AG20443 (cell line): ENCODE results near the gene LAMA5.

Experiments
- DNase-seq: peaks from one replicate; pipeline ENCODE4 v3.0.0; 2012; ENCODE audit warnings: low spot score, mixed read lengths

Gene LAMA5

DNA sequence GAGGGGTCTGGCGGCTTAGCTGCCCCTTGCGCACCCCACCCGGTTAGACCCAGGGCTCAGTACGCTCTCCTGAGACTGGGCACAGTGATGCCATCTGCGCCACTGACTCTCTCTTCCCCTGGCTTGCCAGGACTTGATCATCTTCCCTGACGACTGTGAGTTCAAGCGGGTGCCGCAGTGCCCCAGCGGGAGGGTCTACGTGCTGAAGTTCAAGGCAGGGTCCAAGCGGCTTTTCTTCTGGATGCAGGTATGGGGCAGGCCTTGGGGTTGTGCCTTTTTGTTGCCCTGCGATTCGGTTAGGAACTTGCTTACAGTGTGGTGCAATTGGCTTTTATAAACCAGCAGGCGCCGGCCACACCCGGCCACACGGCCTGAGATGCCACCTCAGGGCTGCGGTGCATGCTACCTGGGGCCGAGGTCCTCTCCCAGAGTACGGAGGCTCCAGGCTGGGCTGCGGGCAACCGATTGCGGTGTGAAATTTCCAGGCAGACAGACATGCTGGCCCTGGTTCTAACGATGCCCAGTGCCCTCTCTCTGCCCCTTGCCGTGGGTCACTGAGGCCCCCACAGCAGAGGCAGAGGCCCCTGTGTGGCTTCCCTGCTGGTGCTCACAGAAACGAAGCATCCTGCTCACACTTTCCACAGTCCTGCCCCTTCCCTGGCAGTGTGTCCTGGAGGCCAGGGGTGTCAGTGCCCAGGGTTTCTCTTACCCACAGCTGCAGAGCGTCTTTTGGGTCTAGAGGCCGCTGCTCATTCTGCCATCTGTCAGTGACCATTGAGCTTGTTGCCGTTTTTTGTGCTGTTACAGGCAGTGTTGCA lies 62.6 kb downstream of the LAMA5 start:
- DNase-seq: no peak

GRCh38 chr20:62303340-62304226 lies 63.5 kb downstream of the LAMA5 start:
- DNase-seq: peak; percentile 52

DNA sequence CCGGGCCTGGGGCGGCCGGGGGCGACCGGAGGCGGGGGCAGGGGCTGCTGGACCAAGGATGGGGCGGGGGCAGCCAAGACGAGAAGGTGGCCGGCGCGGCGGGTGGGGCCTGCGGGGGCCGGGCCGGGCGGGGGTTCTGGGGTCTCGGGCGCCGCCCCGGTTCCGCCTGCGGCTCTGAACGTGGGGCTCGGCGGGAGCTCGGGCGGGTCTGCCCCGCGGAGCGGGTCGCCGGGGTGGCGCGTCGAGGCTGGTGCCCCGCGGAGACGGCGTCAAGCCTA lies 64.1 kb downstream of the LAMA5 start:
- no peak for DNase-seq

DNA sequence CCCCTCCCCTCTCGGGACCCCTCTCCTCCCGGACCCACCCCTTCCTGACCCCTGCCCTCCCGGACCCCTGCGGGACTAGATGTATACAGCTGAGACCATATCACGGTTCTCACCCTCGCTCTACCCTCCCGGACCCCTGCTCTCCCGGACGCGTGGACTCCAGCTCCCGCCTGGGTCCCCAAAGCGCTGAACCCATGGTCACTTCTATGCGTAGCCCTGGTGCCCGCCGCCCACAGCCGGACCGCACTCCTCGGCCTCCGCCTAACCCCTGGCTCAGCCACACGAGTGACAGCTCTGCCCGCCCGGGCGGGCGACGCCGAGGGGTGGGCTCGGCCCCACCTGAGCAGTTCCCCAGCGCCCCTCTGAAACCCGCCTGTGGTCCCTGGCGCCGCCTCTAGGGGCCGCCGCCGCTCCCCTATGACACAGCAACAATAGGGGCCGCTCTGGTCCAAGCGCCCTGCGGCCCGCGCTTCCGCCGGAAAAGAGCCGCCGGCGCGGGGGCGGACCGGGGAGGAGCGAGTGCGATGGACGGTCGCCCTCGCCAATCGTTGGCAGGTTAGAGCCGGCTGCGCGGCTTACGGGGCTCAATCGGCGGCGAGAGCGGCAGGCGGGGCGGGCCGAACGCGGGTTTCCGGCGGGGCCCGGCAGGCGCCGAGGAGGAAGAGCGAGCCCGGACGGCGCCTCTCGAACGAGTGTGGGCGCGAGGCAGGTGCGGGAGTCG lies 64.6 kb downstream of the LAMA5 start, which contains the start of gene ADRM1:
Gene ADRM1, plus strand, starts transcription at position 657 of the 721 bp plus-strand sequence. CDS start 572 bp downstream, outside the sequence.
- DNase-seq: peak; percentile 99

GRCh38 chr20:62301773-62302340 lies 65.3 kb downstream of the LAMA5 start:
- DNase-seq: peak; percentile 92

GRCh38 chr20:62301111-62301668 lies 65.9 kb downstream of the LAMA5 start:
- no peak for DNase-seq

- no peak for DNase-seq
Observed at GRCh38 chr20:62300319-62300718, 66.8 kb downstream of the LAMA5 start.

- no peak for DNase-seq
Observed at GRCh38 chr20:62299666-62300236, 67.4 kb downstream of the LAMA5 start.

DNA sequence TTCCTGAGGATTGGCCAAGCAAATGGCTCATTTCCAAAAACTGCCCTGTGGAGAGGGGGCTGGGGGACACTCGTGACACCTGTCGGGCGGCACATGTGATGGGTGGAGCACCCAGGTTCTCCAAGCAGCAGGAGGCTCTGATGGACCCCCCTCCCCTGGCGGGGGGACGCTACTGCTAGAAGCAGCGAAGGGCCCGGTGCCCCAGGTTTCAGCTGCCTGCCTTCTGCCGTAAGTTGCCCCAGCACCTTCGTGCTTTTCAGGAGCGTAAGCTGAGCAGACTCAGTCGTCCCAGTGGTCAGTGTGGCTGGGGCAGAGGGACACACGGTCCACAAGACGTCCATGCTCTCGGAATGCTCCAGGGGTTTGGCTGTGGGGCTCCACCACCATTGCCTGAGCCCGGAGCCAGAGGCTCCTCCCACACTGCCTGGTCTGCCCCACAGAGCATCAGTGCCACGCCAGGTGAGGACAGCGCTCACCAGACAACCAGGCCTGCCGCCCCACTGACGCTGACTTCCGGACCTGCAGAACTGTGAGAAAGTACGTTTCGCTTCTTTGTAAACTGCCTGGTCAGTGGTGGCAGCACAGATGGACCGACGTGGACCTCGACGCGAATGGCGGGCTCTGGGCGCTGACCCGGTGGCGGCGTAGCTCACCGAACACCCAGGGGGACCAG lies 68.4 kb downstream of the LAMA5 start:
- DNase-seq: no peak

GRCh38 chr20:62297449-62298227 lies 69.5 kb downstream of the LAMA5 start:
- no peak for DNase-seq

GRCh38 chr20:62296724-62297448 lies 70.2 kb downstream of the LAMA5 start:
- no peak for DNase-seq

- no peak for DNase-seq
Observed at GRCh38 chr20:62294516-62294915, 72.6 kb downstream of the LAMA5 start.

DNA sequence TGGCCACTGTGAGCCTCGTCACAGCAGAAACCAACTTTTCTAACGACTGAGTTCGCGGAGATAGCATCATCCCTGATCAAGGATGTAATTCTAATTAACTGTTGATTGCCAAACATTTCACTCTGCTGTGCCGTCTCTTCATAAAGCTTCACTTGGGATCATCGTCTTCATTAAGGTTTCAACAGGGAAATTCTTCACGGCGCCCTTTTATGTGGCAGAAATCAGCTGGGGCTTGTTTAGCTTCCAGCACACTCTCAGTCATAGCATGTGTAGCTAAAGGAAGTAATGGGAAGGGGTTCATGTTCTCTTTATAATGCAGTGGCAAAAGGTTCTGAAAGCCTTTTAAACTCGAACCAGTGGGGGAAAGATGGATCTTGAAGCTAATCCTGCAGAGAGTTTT lies 73.2 kb downstream of the LAMA5 start:
- no peak for DNase-seq

DNA sequence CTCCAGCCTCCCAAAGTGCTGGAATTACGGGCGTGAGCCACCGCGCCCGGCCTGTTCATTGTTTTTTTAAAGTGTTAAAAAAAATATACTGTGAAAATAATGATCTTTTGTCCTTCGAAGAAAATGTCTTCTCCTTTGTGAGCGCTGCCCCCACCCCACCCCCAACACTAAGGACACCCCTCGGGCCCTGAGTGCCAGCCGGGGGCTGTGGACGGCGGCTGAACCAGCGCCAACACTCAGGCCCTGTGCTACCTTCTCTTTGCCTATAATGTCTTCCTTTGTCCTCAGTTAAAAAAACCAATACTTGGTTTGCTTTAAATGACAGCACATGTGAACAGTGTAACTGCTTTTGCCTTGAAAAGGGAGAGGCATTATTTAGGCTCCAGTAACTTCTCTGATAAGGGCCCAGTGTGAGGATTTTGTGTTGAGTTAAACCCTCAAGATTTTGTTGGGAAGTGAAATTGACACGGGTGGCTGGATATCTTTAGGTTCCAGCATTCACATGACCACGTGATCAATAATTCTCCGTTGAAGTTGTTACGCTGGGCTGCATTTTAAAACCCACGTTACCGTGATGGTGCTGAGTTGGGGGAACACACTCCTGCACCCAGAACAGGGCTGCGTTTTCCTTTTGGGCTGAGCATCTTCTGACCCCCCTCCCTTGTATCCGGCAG lies 73.9 kb downstream of the LAMA5 start:
- no peak for DNase-seq

- DNase-seq: no peak
Observed at GRCh38 chr20:62292108-62292507, 75.0 kb downstream of the LAMA5 start.

DNA sequence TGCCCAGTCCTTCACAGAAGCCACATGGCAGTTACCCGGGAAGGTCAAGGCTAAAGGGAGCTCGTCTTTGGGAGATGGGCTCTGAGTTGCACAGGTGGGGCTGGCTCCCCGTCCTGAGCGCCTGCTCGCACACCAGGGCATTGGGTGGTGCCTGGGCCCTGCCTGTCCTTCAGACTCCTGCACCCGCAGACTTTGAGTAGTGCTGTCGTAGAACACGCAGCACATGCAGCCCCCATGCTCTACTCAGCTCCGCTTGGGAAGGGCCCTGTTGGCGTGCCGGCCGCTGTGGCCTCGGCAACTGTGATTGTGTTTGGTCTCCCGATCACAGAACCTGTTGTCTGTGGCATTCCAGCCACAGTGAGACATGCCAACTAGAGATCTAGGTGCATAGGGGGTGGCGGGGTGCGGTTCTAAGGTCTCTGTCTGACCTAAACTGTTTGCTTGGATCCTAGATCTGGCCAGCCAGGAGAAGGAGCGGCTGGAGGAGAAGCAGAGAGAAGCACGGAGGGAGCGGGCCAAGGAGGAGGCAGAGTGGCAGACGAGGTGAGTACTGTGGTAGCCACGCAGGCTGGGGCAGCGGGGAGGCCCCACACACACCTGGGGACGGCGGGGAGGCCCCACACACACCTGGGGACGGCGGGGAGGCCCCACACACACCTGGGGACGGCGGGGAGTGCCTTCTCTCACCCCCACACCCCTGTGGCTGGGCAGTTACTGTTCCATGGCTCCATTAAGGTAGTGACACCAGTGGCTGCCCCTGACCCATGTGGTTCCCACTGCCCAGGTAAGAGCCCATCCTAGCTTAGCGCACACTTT lies 75.7 kb downstream of the LAMA5 start:
- DNase-seq: no peak

DNA sequence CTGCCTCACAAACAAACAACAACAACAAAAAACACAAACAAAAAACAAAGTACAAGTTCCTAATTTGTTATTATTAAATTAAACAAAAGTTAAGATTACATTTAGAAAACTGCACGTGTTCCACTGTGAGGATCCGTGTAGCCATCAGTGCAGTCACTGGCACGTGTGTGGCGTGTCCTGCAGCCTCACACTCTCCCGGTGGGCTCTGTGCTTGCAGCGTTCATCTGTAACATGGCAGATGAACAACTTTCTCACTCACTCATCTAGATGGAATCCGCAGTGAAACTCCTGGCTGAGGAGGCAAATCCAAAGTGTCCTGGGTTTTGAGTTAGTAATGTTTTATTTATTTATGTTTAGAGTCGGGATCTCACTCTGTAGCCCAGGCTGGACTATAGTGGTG lies 77.2 kb downstream of the LAMA5 start:
- no peak for DNase-seq

DNA sequence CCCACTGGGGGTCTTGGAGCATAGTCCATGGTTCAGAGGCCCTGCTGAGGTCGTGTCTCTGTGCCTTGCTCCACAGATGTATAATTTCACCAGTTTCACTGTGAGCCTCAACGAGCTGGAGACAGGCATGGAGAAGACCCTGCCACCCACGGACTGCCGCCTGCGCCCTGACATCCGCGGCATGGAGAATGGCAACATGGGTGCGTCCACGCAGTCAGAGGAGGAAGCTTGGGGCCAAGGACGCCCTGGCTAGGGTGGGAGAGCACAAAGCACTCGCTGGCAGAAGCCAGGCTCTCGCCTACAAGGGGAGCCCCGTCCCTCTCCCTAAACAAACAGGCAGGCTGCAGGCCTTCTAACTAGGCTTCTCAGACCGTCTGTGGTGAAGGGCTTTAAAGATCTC lies 78.0 kb downstream of the LAMA5 start:
- DNase-seq: no peak
